ENCODE results near the gene AP3B2. TPM values are rescaled to one million over a fixed set of nuclear protein-coding genes. Genes with fewer than 3 reads are reported as not detected.

Gene AP3B2
- total RNA-seq, 4 donors from 2014 or later, result 0.59 to 14.2 (median 1.1) TPM

GRCh38 chr15:82662641-82663040 is 47.0 kb downstream of the AP3B2 start:
- 85 to 90% methylated on average over 9 of the region's 9 CpGs for WGBS, 2 donors
- H3K4me3 ChIP-seq, result no peak overlapping the region
- no peak for TF ChIP-seq EP300 (IDR thresholded peaks at IDR 0.05)
- TF ChIP-seq POLR2A (IDR thresholded peaks at IDR 0.05), result no peak
- TF ChIP-seq CTCF (IDR thresholded peaks at IDR 0.05), result no peak
- DNase-seq (ENCODE audit: low spot score in 2 of 2), result no peak
- no peaks in the 10 kb centered on the region for H3K27me3 ChIP-seq
- H3K4me1 ChIP-seq, result no peaks in the 10 kb centered on the region
- no peaks in the 10 kb centered on the region for H3K36me3 ChIP-seq
- H3K9me3 ChIP-seq, result no peaks in the 10 kb centered on the region
- no peak overlapping the region for H3K27ac ChIP-seq

- Histone ChIP-seq H3K36me3 (no peaks in the 10 kb centered on the region), H3K4me3 (no peak overlapping the region), H3K27ac (no peak overlapping the region), H3K9me3 (no peaks in the 10 kb centered on the region), H3K27me3 (no peaks in the 10 kb centered on the region), H3K4me1 (no peaks in the 10 kb centered on the region)
- DNase-seq (ENCODE audit: low spot score in 2 of 2), result no peak
- TF ChIP-seq EP300 (IDR thresholded peaks at IDR 0.05), result no peak
- TF ChIP-seq POLR2A (IDR thresholded peaks at IDR 0.05), result no peak
- TF ChIP-seq CTCF (IDR thresholded peaks at IDR 0.05), result no peak
- 38 to 47% methylated on average over 1 of the region's 1 CpG for WGBS, 2 donors
Observed at GRCh38 chr15:82660378-82660777, 49.3 kb downstream of the AP3B2 start.

GRCh38 chr15:82656641-82657266 is 52.9 kb downstream of the AP3B2 start:
- Histone ChIP-seq H3K27me3 (no peaks in the 10 kb centered on the region), H3K9me3 (no peaks in the 10 kb centered on the region), H3K27ac (no peak overlapping the region), H3K36me3 (no peaks in the 10 kb centered on the region), H3K4me3 (no peak overlapping the region), H3K4me1 (no peaks in the 10 kb centered on the region)
- TF ChIP-seq CTCF (IDR thresholded peaks at IDR 0.05) (no peak), EP300 (IDR thresholded peaks at IDR 0.05) (no peak), POLR2A (IDR thresholded peaks at IDR 0.05) (no peak)
- no peak for DNase-seq (ENCODE audit: low spot score in 2 of 2)
- 69 to 71% methylated on average over 7 of the region's 7 CpGs for WGBS, 2 donors

GRCh38 chr15:82655606-82656005 is 54.1 kb downstream of the AP3B2 start:
- Histone ChIP-seq H3K4me3 (no peak overlapping the region), H3K4me1 (no peaks in the 10 kb centered on the region), H3K9me3 (no peaks in the 10 kb centered on the region), H3K27ac (no peak overlapping the region), H3K27me3 (no peaks in the 10 kb centered on the region), H3K36me3 (no peaks in the 10 kb centered on the region)
- DNase-seq (ENCODE audit: low spot score in 2 of 2), result no peak
- WGBS, 2 donors, result 89 to 92% methylated on average over 2 to 3 of the region's 3 CpGs
- no peak for TF ChIP-seq CTCF (IDR thresholded peaks at IDR 0.05)
- TF ChIP-seq POLR2A (IDR thresholded peaks at IDR 0.05), result no peak
- TF ChIP-seq EP300 (IDR thresholded peaks at IDR 0.05), result no peak

GRCh38 chr15:82653483-82654168 is 56.0 kb downstream of the AP3B2 start:
- no peak for DNase-seq (ENCODE audit: low spot score in 2 of 2)
- Histone ChIP-seq H3K9me3 (no peaks in the 10 kb centered on the region), H3K27ac (no peak overlapping the region), H3K27me3 (no peaks in the 10 kb centered on the region), H3K36me3 (no peaks in the 10 kb centered on the region), H3K4me1 (no peaks in the 10 kb centered on the region), H3K4me3 (no peak overlapping the region)
- TF ChIP-seq POLR2A (IDR thresholded peaks at IDR 0.05), result no peak
- TF ChIP-seq EP300 (IDR thresholded peaks at IDR 0.05), result no peak
- no peak for TF ChIP-seq CTCF (IDR thresholded peaks at IDR 0.05)
- 53 to 61% methylated on average over 3 of the region's 3 CpGs for WGBS, 2 donors
